Measurements from ENCODE around the gene EIF4G2. TPM values are rescaled to one million over a fixed set of nuclear protein-coding genes. Genes with fewer than 3 reads are reported as not detected.
A peak's percentile ranks its signal among the peaks of the same experiment; 100 is the strongest.
"Not testable (repeated sequence)": the region's sequence is repeated elsewhere in the genome, so short reads cannot be mapped to it uniquely, and the experiment has no call there.

Gene EIF4G2
- total RNA-seq, 1 donor, result 782 TPM

DNA sequence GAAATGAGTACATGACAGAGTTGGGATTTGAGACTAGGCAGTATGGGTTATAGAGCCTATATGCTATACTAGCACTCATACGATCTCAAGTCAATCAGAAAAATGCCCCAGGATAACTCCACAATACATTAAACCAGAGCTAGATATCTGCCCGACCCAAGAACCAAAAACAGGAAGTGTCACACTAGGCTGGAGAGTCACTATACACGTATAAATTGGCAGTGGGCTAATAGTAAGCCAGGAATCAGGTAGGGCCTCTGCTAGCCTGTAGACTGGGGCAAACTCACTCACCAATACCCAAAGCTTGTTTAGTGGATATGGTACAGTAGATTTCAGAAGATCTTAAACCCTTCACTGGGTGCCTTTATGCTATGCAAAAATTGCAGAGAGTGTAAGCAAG is 16.2 kb upstream of the EIF4G2 start:
- no peak for DNase-seq (ENCODE audit: insufficient read length, low spot score, missing footprints)
- Histone ChIP-seq H3K9me3 (ENCODE audit: low read depth, low read length) (no peaks in the 10 kb centered on the region), H2AFZ (ENCODE audit: low read length) (no peak overlapping the region), H3K4me3 (ENCODE audit: insufficient read depth, low read length) (no peak overlapping the region), H3K79me2 (ENCODE audit: insufficient read depth, low read length) (no peaks in the 10 kb centered on the region), H3K27ac (ENCODE audit: low read depth, low read length) (no peak overlapping the region), H3K4me2 (ENCODE audit: insufficient read depth, low read length) (no peak overlapping the region), H3K27me3 (ENCODE audit: insufficient read depth, low read length) (no peaks in the 10 kb centered on the region), H3K4me1 (ENCODE audit: insufficient read depth, low read length) (no peaks in the 10 kb centered on the region), H4K20me1 (ENCODE audit: insufficient read depth, low read length) (no peaks in the 10 kb centered on the region), H3K36me3 (ENCODE audit: insufficient read depth, low read length) (no peaks in the 10 kb centered on the region)
- TF ChIP-seq, protein P1, sequence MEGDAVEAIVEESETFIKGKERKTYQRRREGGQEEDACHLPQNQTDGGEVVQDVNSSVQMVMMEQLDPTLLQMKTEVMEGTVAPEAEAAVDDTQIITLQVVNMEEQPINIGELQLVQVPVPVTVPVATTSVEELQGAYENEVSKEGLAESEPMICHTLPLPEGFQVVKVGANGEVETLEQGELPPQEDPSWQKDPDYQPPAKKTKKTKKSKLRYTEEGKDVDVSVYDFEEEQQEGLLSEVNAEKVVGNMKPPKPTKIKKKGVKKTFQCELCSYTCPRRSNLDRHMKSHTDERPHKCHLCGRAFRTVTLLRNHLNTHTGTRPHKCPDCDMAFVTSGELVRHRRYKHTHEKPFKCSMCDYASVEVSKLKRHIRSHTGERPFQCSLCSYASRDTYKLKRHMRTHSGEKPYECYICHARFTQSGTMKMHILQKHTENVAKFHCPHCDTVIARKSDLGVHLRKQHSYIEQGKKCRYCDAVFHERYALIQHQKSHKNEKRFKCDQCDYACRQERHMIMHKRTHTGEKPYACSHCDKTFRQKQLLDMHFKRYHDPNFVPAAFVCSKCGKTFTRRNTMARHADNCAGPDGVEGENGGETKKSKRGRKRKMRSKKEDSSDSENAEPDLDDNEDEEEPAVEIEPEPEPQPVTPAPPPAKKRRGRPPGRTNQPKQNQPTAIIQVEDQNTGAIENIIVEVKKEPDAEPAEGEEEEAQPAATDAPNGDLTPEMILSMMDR (IDR thresholded peaks at IDR 0.05; ENCODE audit: extremely low read depth, low read depth, low read length), result no peak

DNA sequence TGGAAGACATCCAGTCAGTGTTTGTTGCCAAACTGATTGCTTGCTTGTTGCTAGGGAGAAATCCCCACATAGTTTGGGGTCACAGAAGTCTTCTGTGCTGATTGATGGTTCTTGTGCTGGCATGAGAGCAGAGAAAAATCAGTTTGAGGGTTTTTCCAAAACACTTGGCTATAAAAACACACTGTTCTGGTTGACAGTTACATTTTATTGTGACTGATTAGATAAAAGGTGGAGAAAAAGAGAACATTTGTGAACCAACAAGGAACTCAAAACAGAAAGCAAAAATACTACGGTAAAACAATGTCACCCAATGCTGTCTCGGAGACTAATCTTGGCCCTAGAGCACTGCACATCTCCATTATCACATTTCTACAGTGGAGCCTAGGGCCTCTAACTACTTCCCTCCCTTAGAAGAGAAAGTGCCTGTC is 14.4 kb upstream of the EIF4G2 start:
- DNase-seq (ENCODE audit: insufficient read length, low spot score, missing footprints), result no peak
- no peaks in the 10 kb centered on the region for H3K79me2 ChIP-seq (ENCODE audit: insufficient read depth, low read length)
- TF ChIP-seq, protein P1 (IDR thresholded peaks at IDR 0.05; ENCODE audit: extremely low read depth, low read depth, low read length), result no peak
- no peak overlapping the region for H3K4me3 ChIP-seq (ENCODE audit: insufficient read depth, low read length)
- no peaks in the 10 kb centered on the region for H3K9me3 ChIP-seq (ENCODE audit: low read depth, low read length)
- no peaks in the 10 kb centered on the region for H4K20me1 ChIP-seq (ENCODE audit: insufficient read depth, low read length)
- no peaks in the 10 kb centered on the region for H3K27me3 ChIP-seq (ENCODE audit: insufficient read depth, low read length)
- no peak overlapping the region for H3K27ac ChIP-seq (ENCODE audit: low read depth, low read length)
- H3K36me3 ChIP-seq (ENCODE audit: insufficient read depth, low read length), result no peaks in the 10 kb centered on the region
- no peak overlapping the region for H2AFZ ChIP-seq (ENCODE audit: low read length)
- H3K4me1 ChIP-seq (ENCODE audit: insufficient read depth, low read length), result peaks cover 5% of the 10 kb centered on the region
- no peak overlapping the region for H3K4me2 ChIP-seq (ENCODE audit: insufficient read depth, low read length)

- not testable (repeated sequence) for H3K4me2 ChIP-seq (ENCODE audit: insufficient read depth, low read length)
Measured at GRCh38 chr11:10822491-10822890, 13.8 kb upstream of the EIF4G2 start.

GRCh38 chr11:10818594-10818993 is 9.9 kb upstream of the EIF4G2 start:
- Histone ChIP-seq H3K27ac (ENCODE audit: low read depth, low read length) (peak overlapping the region; percentile 40), H3K9me3 (ENCODE audit: low read depth, low read length) (no peaks in the 10 kb centered on the region), H4K20me1 (ENCODE audit: insufficient read depth, low read length) (no peaks in the 10 kb centered on the region), H3K4me2 (ENCODE audit: insufficient read depth, low read length) (peak overlapping the region; percentile 6), H3K79me2 (ENCODE audit: insufficient read depth, low read length) (no peaks in the 10 kb centered on the region), H3K36me3 (ENCODE audit: insufficient read depth, low read length) (no peaks in the 10 kb centered on the region), H3K27me3 (ENCODE audit: insufficient read depth, low read length) (no peaks in the 10 kb centered on the region), H3K4me1 (ENCODE audit: insufficient read depth, low read length) (peaks cover 8% of the 10 kb centered on the region), H3K4me3 (ENCODE audit: insufficient read depth, low read length) (no peak overlapping the region), H2AFZ (ENCODE audit: low read length) (no peak overlapping the region)
- TF ChIP-seq, protein P1 (IDR thresholded peaks at IDR 0.05; ENCODE audit: extremely low read depth, low read depth, low read length), result no peak
- peak; percentile 69 for DNase-seq (ENCODE audit: insufficient read length, low spot score, missing footprints)

More at GRCh38 chr11:10822491-10822890, 13.8 kb upstream of the EIF4G2 start:
- not testable (repeated sequence) for DNase-seq (ENCODE audit: insufficient read length, low spot score, missing footprints); H3K79me2 ChIP-seq (ENCODE audit: insufficient read depth, low read length); H4K20me1 ChIP-seq (ENCODE audit: insufficient read depth, low read length); H3K27me3 ChIP-seq (ENCODE audit: insufficient read depth, low read length); H3K36me3 ChIP-seq (ENCODE audit: insufficient read depth, low read length); H3K27ac ChIP-seq (ENCODE audit: low read depth, low read length); H3K4me1 ChIP-seq (ENCODE audit: insufficient read depth, low read length); H3K9me3 ChIP-seq (ENCODE audit: low read depth, low read length); H2AFZ ChIP-seq (ENCODE audit: low read length); H3K4me3 ChIP-seq (ENCODE audit: insufficient read depth, low read length)

All from osteoblast (primary cell).